ENCODE results near the gene TMEM266.

TMEM266 gene

DNA sequence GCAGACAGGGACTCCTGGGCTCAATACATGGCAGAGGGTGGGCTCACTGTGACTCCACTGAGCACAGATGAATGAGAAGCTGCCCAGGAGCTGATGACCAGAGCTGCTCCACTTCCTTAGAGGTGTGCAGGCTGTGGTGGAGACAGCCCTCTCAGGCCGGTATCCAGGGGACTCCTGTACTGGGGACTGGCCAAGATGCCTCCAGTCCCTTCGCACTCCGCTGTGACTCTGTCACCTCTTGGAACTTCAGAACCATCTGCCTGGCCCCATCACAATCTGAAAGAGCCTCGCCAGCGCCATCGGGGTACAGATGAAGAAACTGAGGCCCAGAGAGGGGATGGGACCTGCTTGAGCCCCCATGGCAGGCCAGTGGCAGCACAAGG lies 140.3 kb downstream of the TMEM266 start:
- H3K36me3 ChIP-seq (ENCODE audit: control insufficient read depth in 1 of 2, insufficient read depth in 2 of 2, low read length in 2 of 2) = peaks cover 0 to 13% of the 10 kb centered on the region in 2 donors
- H3K4me3 ChIP-seq (ENCODE audit: low read depth in 1 of 2, low read length in 2 of 2) = no peak overlapping the region
- H3K27ac ChIP-seq (ENCODE audit: low read length) = no peak overlapping the region
- peaks cover 14 to 26% of the 10 kb centered on the region in 2 donors for H3K4me1 ChIP-seq (ENCODE audit: control insufficient read depth in 1 of 2, insufficient read depth in 2 of 2, low read length in 2 of 2)
- no peaks in the 10 kb centered on the region for H3K9me3 ChIP-seq (ENCODE audit: control insufficient read depth in 1 of 2, low read length in 2 of 2)
- no peaks in the 10 kb centered on the region for H3K27me3 ChIP-seq (ENCODE audit: low read depth, low read length)

DNA sequence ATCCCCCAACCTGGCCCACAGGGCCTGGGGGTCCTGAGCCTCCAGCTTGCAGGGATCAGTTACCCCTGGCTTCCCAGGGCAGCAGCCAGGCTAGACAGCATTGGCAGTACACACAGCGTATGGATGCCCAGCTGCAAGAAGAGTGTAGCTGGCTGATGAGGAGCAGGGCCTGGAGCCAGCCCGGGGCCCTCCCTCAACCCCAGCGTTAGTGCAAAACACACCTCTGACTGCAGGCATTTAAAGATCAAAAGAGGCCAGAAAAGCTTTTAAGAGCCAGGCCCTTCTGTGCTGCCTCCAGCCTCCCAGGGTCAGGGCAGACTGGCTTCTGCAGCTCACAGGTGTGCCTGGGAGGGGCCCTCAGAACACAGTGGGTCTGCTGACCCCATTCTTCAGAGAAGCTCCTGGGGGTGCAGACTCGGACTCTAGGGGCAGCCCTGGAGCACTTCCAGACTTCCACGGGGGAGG lies 140.9 kb downstream of the TMEM266 start:
- Histone ChIP-seq H3K36me3 (ENCODE audit: control insufficient read depth in 1 of 2, insufficient read depth in 2 of 2, low read length in 2 of 2) (peaks cover 0 to 13% of the 10 kb centered on the region in 2 donors), H3K27me3 (ENCODE audit: low read depth, low read length) (no peaks in the 10 kb centered on the region), H3K4me1 (ENCODE audit: control insufficient read depth in 1 of 2, insufficient read depth in 2 of 2, low read length in 2 of 2) (peaks cover 14 to 26% of the 10 kb centered on the region in 2 donors), H3K9me3 (ENCODE audit: control insufficient read depth in 1 of 2, low read length in 2 of 2) (no peaks in the 10 kb centered on the region), H3K4me3 (ENCODE audit: low read depth in 1 of 2, low read length in 2 of 2) (no peak overlapping the region), H3K27ac (ENCODE audit: low read length) (no peak overlapping the region)

DNA sequence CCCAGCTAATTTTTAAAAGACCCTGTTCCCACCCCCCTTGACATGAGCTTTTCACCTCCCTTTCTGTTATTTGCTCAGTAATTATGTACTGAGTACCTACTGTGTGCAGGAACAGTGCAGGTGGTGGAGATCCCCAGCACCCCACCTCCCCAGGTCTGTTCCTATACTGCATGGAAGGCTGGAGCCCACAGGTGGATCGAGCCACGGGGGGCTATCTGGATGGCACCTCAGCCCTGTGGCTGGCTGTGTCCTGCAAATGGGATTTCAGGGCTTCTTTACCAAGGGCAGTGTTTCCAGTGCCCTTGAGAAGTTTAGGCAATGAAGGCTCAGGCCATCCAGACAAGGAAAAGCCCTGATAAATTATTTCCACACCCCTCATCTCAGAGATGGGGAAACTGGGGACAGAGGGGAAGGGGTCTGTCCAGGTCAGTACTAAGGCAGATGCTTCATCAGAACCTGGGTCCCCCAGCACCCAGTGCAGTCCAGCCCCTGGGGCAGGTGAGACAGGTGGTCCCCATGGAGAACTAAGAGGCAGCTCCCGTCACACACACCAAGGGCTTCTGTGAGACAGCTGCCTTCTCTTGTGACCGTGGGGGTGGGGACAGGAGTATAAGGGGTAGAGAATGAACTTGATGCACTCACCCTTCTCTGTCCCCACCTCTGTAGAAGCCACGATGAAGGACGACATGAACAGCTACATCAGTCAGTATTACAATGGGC lies 141.9 kb downstream of the TMEM266 start:
- no peak overlapping the region for H3K4me3 ChIP-seq (ENCODE audit: low read depth in 1 of 2, low read length in 2 of 2)
- no peak overlapping the region for H3K27ac ChIP-seq (ENCODE audit: low read length)
- no peaks in the 10 kb centered on the region for H3K9me3 ChIP-seq (ENCODE audit: control insufficient read depth in 1 of 2, low read length in 2 of 2)
- H3K36me3 ChIP-seq (ENCODE audit: control insufficient read depth in 1 of 2, insufficient read depth in 2 of 2, low read length in 2 of 2) = peaks cover 0 to 13% of the 10 kb centered on the region in 2 donors
- H3K27me3 ChIP-seq (ENCODE audit: low read depth, low read length) = no peaks in the 10 kb centered on the region
- peaks cover 6 to 16% of the 10 kb centered on the region in 2 donors for H3K4me1 ChIP-seq (ENCODE audit: control insufficient read depth in 1 of 2, insufficient read depth in 2 of 2, low read length in 2 of 2)

DNA sequence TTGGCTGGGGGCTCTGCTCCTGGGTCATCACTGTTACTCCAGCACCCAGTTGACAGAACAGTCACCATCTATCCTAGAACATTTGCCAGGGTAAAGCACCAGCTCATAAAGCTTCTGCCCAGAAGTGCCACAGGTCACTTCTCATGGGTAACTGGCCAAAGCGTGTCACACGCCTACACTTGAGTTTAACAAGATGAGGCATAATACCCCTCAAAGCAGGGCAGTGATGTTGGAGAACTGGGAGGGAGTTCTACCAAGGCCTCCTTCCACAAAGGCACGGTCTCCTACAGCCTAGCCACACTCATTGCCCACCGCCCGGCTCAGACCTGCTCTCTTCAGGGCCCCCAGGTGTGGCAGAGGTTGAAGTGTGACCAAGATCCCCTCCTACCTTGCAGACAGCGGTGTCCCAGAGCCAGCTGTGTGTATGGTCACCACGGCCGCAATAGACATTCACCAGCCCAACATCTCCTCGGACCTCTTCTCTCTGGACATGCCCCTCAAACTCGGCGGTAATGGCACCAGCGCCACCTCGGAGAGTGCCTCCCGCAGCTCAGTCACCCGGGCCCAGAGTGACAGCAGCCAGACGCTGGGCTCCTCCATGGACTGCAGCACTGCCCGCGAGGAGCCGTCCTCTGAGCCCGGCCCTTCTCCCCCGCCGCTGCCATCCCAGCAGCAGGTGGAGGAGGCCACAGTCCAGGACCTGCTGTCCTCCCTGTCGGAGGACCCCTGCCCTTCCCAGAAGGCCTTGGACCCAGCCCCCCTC lies 143.7 kb downstream of the TMEM266 start:
- no peaks in the 10 kb centered on the region for H3K9me3 ChIP-seq (ENCODE audit: control insufficient read depth in 1 of 2, low read length in 2 of 2)
- peaks cover 2 to 13% of the 10 kb centered on the region in 2 donors for H3K36me3 ChIP-seq (ENCODE audit: control insufficient read depth in 1 of 2, insufficient read depth in 2 of 2, low read length in 2 of 2)
- H3K4me1 ChIP-seq (ENCODE audit: control insufficient read depth in 1 of 2, insufficient read depth in 2 of 2, low read length in 2 of 2) = peaks cover 4 to 6% of the 10 kb centered on the region in 2 donors
- H3K27me3 ChIP-seq (ENCODE audit: low read depth, low read length) = no peaks in the 10 kb centered on the region
- H3K4me3 ChIP-seq (ENCODE audit: low read depth in 1 of 2, low read length in 2 of 2) = no peak overlapping the region
- no peak overlapping the region for H3K27ac ChIP-seq (ENCODE audit: low read length)

GRCh38 chr15:76204109-76204845 lies 144.5 kb downstream of the TMEM266 start:
- Histone ChIP-seq H3K36me3 (ENCODE audit: control insufficient read depth in 1 of 2, insufficient read depth in 2 of 2, low read length in 2 of 2) (peaks cover 8 to 18% of the 10 kb centered on the region in 2 donors), H3K4me1 (ENCODE audit: control insufficient read depth in 1 of 2, insufficient read depth in 2 of 2, low read length in 2 of 2) (no peaks in the 10 kb centered on the region), H3K4me3 (ENCODE audit: low read depth in 1 of 2, low read length in 2 of 2) (no peak overlapping the region), H3K27ac (ENCODE audit: low read length) (no peak overlapping the region), H3K9me3 (ENCODE audit: control insufficient read depth in 1 of 2, low read length in 2 of 2) (no peaks in the 10 kb centered on the region), H3K27me3 (ENCODE audit: low read depth, low read length) (no peaks in the 10 kb centered on the region)

GRCh38 chr15:76204916-76205460 lies 145.2 kb downstream of the TMEM266 start:
- Histone ChIP-seq H3K36me3 (ENCODE audit: control insufficient read depth in 1 of 2, insufficient read depth in 2 of 2, low read length in 2 of 2) (peaks cover 10 to 20% of the 10 kb centered on the region in 2 donors), H3K9me3 (ENCODE audit: control insufficient read depth in 1 of 2, low read length in 2 of 2) (no peaks in the 10 kb centered on the region), H3K4me1 (ENCODE audit: control insufficient read depth in 1 of 2, insufficient read depth in 2 of 2, low read length in 2 of 2) (no peaks in the 10 kb centered on the region), H3K4me3 (ENCODE audit: low read depth in 1 of 2, low read length in 2 of 2) (no peak overlapping the region), H3K27me3 (ENCODE audit: low read depth, low read length) (no peaks in the 10 kb centered on the region), H3K27ac (ENCODE audit: low read length) (no peak overlapping the region)

- Histone ChIP-seq H3K27ac (ENCODE audit: low read length) (no peak overlapping the region), H3K4me3 (ENCODE audit: low read depth in 1 of 2, low read length in 2 of 2) (no peak overlapping the region), H3K27me3 (ENCODE audit: low read depth, low read length) (no peaks in the 10 kb centered on the region), H3K36me3 (ENCODE audit: control insufficient read depth in 1 of 2, insufficient read depth in 2 of 2, low read length in 2 of 2) (peaks cover 15 to 35% of the 10 kb centered on the region in 2 donors), H3K4me1 (ENCODE audit: control insufficient read depth in 1 of 2, insufficient read depth in 2 of 2, low read length in 2 of 2) (no peaks in the 10 kb centered on the region), H3K9me3 (ENCODE audit: control insufficient read depth in 1 of 2, low read length in 2 of 2) (no peaks in the 10 kb centered on the region)
Measured at GRCh38 chr15:76206325-76206976, 146.7 kb downstream of the TMEM266 start.

GRCh38 chr15:76208084-76208785 lies 148.4 kb downstream of the TMEM266 start:
- no peak overlapping the region for H3K27ac ChIP-seq (ENCODE audit: low read length)
- H3K27me3 ChIP-seq (ENCODE audit: low read depth, low read length) = no peaks in the 10 kb centered on the region
- H3K4me1 ChIP-seq (ENCODE audit: control insufficient read depth in 1 of 2, insufficient read depth in 2 of 2, low read length in 2 of 2) = no peaks in the 10 kb centered on the region
- H3K36me3 ChIP-seq (ENCODE audit: control insufficient read depth in 1 of 2, insufficient read depth in 2 of 2, low read length in 2 of 2) = peaks cover 22 to 52% of the 10 kb centered on the region in 2 donors
- H3K9me3 ChIP-seq (ENCODE audit: control insufficient read depth in 1 of 2, low read length in 2 of 2) = no peaks in the 10 kb centered on the region
- H3K4me3 ChIP-seq (ENCODE audit: low read depth in 1 of 2, low read length in 2 of 2) = no peak overlapping the region

DNA sequence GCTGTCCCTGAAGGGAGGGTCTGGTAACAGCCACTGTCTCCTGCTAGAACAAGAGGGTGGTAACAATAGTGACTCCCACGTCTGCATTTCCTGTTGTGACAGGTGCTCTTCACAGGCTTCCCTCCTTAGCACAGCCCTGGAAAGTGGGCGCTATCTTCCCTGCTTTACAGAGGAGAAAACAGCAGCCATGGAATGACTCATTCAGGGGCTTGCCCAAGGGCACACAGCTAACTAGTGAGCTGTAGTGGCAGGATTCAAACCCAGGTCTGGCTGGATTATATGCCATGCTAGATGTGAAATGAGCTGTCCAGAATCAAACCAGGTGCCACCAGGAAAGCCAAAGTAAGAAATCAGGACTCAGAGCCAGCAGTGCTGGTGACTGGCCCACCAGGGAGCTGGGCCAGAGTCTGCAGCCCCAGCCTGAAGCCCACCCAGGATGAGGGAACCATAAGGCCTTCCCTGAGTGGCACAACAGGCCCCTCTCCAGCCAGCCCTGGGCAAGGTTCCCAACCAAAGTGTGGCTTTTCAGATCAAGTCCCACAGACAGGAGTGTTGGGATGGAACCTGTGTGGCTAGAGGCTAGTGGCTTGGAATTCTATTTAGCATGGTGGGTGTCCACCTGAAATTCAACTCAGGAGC lies 149.1 kb downstream of the TMEM266 start:
- Histone ChIP-seq H3K36me3 (ENCODE audit: control insufficient read depth in 1 of 2, insufficient read depth in 2 of 2, low read length in 2 of 2) (peaks cover 24 to 52% of the 10 kb centered on the region in 2 donors), H3K27ac (ENCODE audit: low read length) (no peak overlapping the region), H3K4me3 (ENCODE audit: low read depth in 1 of 2, low read length in 2 of 2) (no peak overlapping the region), H3K27me3 (ENCODE audit: low read depth, low read length) (no peaks in the 10 kb centered on the region), H3K9me3 (ENCODE audit: control insufficient read depth in 1 of 2, low read length in 2 of 2) (no peaks in the 10 kb centered on the region), H3K4me1 (ENCODE audit: control insufficient read depth in 1 of 2, insufficient read depth in 2 of 2, low read length in 2 of 2) (no peaks in the 10 kb centered on the region)

DNA sequence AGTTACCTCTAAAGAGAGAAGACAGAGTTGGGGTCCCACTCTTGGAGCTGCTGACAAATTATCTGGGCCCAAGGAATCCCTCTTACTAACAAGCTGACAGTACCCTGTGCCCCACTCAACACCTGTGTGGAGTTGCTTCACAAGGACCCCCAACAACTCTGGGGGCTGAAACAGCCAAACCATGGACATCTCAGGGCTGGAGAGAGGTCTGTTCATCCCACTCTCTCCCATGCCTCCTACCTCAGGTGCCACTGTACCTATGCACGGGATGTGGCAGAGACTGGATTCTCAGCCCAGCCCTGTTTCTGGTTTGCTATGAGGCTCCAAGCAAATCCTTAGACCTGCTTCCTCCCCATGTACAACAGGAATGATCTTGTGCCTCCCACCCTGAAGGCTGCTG lies 149.7 kb downstream of the TMEM266 start:
- no peaks in the 10 kb centered on the region for H3K9me3 ChIP-seq (ENCODE audit: control insufficient read depth in 1 of 2, low read length in 2 of 2)
- H3K27ac ChIP-seq (ENCODE audit: low read length) = no peak overlapping the region
- H3K4me1 ChIP-seq (ENCODE audit: control insufficient read depth in 1 of 2, insufficient read depth in 2 of 2, low read length in 2 of 2) = no peaks in the 10 kb centered on the region
- no peaks in the 10 kb centered on the region for H3K27me3 ChIP-seq (ENCODE audit: low read depth, low read length)
- no peak overlapping the region for H3K4me3 ChIP-seq (ENCODE audit: low read depth in 1 of 2, low read length in 2 of 2)
- H3K36me3 ChIP-seq (ENCODE audit: control insufficient read depth in 1 of 2, insufficient read depth in 2 of 2, low read length in 2 of 2) = peaks cover 30 to 53% of the 10 kb centered on the region in 2 donors

Measured in muscle layer of duodenum (tissue), 2 donors.